HG02938 (cell line): Measurements from ENCODE around the gene SDF4.
"Not testable (repeated sequence)": the region's sequence is repeated elsewhere in the genome, so short reads cannot be mapped to it uniquely, and the experiment has no call there.

Experiments
- ATAC-seq: cut with Tn5 transposase; IDR thresholded peaks from one replicate; pipeline ENCODE4 v1.9.1; 2021; ENCODE audit warnings: mild to moderate bottlenecking, moderate library complexity; ENCODE audit not compliant: unreplicated experiment

Gene SDF4

DNA sequence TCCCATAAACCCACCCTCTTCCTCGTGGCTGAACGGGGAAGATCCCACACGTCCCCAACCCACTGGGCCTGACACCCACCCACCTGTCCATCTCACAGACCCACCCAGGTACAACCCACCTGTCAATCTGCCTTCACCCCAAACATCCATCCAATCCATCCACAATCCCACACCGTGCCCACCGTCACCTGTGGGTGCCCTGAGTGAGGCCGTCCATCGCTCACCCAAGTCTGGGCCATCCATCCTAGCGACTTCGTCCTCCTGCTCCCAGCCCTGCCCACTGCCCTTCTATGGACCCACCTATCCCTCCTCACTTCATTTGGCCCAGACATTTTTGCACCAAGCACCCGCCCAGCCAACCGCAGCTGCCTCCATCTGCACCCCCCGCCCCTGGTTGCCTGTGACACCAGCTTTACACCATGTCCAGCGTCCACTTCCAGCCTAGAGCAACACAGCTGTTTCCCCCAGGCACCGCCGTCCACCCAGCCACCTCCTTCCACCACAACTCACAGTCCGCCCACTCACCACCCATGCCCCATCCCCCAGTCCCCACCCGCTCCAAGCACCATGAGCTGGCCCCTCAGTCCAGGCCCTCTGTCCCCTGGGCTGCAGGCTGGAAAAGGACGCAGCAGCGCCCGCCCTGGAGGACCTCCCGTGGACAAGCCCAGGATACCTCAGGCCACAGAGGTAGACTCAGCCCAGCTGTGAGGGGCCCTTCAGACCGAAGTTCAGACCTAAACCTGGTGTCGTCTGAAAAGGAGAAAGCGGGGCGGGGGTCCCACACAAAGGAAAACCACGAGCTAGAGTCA lies 50.5 kb downstream of the SDF4 start:
- ATAC-seq: no peak

DNA sequence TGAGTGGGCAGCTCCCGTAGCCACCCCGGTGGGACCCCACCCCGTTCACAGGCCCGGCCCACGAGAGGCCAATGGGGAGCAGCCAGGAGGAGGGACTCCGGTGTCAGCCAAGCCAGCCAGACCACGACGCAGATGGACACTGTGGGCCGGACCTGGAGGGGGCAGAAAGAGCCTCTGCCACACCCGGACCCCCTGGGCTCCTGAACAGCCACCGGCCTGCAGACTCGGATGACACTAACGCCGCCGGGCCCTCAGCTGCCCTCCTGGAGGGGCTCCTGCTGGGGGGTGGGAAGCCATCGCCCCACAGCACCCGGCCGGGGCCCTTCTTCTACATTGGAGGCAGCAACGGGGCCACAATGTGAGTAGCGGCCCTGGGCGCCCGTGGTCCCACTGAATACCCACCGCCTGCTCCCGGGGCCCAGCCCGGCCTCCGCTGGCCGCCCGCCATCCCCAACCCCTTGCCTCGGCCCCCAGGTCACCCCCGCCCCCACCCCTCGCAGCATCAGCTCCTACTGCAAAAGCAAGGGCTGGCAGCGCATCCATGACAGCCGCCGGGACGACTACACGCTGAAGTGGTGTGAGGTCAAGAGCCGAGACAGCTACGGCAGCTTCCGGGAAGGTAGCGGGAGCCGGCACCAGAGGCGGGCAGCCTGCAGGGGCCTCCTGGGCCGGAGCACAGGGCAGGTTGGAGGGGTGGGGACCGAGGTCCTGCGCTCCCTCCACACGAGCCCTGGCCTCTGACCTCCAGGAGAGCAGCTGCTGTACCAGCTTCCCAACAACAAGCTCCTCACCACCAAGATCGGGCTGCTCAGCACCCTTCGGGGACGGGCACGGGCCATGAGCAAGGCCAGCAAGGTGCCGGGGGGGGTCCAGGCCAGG lies 51.6 kb downstream of the SDF4 start:
- no peak for ATAC-seq

- ATAC-seq: no peak
Observed at GRCh38 chr1:1179346-1179982, 52.3 kb downstream of the SDF4 start.

DNA sequence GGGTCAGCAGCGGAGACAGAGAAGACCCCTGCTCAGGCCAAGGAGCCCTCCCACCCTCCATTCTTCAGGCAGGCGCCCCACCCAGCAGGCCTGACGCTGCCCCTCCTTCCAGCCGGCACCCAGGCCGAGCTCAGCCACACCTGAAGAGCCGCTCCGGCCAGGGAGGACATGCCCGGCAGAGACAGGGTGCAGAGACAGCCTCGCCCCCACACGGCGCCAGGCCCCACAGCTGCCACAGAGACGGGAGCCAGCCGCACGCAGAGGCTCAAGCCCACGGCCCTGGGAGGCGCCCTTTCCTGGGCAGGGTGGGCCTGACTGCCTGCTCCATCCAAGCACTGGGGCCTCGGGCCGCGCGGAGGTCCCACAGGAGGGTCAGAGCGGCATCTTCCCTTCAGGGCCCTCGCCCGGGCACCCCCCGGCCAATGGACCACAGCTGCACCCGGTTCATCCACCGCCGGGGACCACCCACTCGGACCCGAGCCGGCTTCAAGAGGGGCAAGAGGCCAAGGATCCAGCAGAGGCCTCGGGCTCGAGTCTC lies 52.9 kb downstream of the SDF4 start:
- no peak for ATAC-seq

DNA sequence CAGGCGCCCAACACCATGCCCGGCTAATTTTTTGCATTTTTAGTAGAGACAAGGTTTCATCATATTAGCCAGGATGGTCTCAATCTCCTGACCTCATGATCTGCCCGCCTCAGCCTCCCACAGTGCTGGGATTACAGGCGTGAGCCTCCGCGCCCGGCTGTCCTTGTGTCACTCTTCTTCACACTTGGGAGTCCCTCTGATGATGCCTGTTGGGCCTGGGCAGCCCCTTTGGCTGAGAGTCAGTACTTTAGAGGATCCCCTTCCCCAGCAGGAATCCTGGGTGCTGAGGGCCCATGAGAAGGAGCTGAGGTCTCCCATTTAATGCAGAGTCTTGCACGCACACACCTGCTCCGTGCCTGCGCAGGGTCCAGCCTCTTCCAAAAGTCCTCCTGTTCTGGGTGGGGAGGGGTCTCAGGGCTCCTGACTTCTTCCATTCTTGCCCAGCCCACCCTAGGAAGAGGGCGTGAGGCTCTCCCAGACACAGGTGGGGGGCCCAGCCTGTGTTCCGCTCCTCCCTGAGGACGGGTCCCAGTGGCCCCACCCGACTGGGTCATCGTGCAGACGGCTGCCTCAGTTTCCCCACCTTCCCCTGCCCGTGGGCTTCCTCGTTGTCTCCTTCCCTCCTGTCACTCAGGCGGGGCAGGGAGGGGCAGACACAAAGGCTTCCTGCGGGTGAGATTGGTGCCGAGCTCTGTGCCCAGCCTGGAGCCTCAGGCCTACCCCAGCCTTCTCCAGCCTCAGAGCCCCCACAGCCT lies 54.2 kb downstream of the SDF4 start:
- no peak for ATAC-seq

DNA sequence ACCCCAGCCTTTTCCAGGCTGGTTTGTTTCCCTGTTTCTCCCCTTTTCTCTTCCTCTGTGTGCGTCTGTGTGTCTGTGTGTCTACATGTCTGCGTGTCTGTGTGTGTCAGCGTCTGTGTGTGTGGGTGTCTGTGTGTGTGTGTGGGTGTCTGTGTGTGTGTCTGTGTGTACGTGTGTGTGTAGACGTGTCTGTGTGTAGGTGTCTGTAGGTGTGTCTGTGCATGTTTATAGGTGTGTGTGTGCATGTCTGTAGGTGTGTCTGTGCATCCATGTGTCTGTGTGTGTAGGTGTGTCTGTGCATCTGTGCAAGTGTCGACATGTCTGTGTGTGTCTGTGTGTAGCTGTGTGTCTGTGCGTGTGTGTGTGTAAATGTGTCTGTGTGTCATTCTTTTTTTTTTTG lies 54.9 kb downstream of the SDF4 start:
- ATAC-seq: no peak

DNA sequence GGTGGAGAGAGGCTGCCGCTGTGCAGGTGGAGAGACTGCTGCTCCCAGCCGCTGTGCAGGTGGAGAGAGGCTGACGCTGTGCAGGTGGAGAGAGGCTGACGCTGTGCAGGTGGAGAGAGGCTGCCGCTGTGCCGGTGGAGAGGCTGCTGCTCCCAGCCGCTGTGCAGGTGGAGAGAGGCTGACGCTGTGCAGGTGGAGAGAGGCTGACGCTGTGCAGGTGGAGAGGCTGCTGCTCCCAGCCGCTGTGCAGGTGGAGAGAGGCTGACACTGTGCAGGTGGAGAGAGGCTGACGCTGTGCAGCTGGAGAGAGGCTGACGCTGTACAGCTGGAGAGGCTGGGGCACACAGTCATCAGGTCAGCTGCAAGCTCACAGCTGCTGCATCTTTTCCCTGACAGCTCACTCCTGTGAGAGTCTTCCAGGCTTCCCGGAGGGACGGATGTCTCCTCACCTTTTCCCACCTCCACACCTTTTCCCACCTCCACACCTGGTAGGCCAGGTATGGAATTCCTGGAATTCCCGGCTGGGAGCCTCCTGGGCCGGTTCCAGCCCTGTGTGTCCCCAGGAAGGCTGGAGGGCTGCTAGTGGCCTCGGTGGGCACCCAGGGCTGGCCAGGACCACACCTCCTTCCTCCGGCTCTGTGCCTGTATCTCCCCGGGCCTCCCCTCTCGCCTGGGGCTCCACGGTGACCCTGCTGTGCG lies 55.6 kb downstream of the SDF4 start:
- ATAC-seq: not testable (repeated sequence)

DNA sequence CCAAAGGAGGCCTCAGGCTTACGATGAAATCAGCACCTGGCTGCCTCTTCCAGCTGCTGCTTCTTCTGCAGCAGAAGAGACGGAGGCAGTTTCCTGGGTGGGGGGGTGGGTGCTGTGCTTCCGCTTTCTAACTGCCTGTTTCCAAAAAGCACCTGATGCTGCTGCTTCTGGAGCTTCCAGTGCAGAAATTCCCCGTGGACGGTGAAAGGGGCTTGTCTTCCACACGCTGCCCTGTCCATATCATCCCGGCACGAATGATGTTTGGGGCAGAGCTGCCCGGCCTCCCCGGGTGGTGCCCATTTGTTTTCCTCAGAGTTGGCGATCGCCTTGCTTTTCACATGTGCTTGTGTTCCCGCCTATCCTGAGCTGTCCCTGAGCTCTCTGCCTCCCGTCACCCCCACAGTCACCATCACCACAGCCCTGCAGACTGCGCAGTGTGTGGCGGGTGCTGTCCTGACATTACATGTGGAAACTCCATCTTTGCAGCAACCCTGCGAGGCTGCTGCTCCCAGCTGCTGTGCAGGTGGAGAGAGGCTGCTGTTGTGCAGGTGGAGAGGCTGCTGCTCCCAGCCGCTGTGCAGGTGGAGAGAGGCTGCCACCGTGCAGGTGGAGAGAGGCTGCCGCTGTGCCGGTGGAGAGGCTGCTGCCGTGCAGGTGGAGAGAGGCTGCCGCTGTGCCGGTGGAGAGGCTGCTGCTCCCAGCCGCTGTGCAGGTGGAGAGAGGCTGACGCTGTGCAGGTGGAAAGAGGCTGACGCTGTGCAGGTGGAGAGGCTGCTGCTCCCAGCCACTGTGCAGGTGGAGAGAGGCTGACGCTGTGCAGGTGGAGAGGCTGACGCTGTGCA lies 56.4 kb downstream of the SDF4 start:
- no peak for ATAC-seq

DNA sequence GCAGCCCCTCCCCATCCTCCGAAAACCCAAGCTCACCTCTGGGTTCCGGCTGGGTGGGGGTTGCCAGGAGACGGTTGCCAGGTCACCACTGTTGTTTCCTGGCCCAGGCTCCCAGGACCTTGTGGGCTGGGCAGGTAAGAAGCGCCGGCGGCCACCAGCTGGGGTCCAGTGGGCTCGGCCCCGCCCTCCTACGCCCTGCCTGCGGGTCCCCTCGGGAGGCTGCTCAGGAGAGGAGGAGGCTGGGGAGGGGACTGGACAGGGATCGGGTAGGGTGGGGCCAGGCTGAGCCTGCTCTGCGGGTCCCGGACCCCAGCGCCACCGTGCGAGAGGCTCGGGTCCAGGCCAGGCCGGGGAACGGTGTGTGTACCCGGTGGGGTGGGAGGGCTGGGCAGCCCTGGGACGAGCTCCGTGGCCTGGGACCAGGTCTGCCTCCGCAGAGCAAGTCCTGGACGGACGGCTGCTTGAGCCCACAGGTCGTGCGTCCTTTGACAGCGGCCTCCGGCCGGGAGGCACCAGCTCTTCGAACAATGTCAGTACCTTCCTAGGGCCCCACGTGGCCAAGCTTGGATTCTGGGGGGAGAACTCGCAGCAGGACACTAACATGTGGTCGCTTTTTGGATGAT lies 57.9 kb downstream of the SDF4 start, which contains the start of gene TTLL10:
TSS of gene TTLL10 (plus strand) at position 88 of the 623 bp plus-strand sequence. CDS start 5,336 bp downstream, outside the sequence.
- no peak for ATAC-seq

- no peak for ATAC-seq
Observed at GRCh38 chr1:1173061-1173792, 58.6 kb downstream of the SDF4 start.

DNA sequence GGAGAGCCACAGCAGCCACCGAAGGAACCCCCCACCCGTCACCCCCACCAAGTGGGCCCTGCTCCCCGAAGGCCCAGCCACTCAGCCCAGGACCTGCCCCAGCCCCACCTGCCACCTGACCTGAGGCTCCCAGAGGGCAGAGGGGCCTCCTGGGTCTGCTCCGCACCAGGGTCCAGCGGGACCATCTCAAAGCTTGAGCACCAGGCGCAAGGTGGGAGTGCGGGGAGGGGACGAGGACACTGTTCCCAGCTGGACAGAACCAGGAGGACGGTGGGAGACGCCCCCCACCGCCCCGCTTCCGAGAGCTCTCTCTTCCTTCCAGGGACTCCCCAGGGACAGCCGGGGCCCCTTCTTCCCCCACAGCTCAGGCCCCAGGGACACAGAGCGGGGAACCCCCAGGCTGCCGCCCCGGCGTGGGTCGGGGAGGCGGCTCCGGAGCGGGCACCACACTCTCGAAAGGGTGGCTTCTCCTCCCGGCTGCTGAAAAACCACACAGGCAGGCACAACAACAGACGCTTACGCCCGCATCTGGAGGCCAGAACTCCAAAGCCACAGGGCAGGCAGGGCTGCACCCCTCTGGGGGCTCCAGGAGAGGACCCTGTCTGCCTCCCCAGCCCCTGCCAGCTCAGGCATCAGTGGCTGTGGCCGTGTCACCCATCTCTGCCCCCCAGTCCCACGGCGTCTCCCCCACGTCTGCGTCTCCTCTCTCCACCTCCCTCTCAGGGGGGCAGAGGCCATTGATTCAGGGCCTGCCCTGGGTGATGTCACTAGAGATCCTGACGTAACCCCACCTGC lies 60.1 kb downstream of the SDF4 start:
- ATAC-seq: no peak

GRCh38 chr1:1171161-1171545 lies 60.6 kb downstream of the SDF4 start:
- no peak for ATAC-seq

- ATAC-seq: no peak
Observed at GRCh38 chr1:1170215-1171091, 61.3 kb downstream of the SDF4 start.

GRCh38 chr1:1169429-1170214 lies 62.2 kb downstream of the SDF4 start:
- no peak for ATAC-seq
